ENCODE data around the gene MAPT. TPM values are rescaled to one million over a fixed set of nuclear protein-coding genes. Genes with fewer than 3 reads are reported as not detected.

Gene MAPT
- total and polyA plus RNA-seq, 4 donors = 48.2 to 446 (median 261) TPM

DNA sequence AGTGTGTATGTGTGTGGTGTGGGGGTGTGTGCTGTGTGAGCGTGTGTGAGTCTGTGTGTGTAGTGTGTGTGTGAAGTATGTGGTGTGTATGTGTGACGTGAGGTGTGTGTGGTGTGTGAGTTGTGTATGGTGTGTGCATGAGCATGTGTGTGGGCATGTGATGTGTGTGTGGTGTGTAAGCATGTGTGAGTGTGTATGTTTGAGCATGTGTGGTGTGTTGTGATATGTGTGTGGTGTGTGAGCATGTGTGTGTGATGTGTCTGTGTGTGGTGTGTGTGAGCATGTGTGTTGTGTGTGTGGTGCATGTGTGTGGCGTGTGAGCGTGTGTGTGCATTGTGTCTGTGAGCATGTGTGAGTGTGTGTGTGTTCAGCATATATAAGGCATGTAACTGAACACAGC, 20.9 kb downstream of the MAPT start:
- Histone ChIP-seq H3K27ac (ENCODE audit: low read depth, low read length) (no peak overlapping the region), H3K27me3 (ENCODE audit: control insufficient read depth, insufficient read depth, low read length) (no peaks in the 10 kb centered on the region), H3K9me3 (ENCODE audit: control insufficient read depth, insufficient read depth, low read length) (no peaks in the 10 kb centered on the region), H3K36me3 (ENCODE audit: control insufficient read depth, insufficient read depth, low read length) (peaks cover 20% of the 10 kb centered on the region), H3K4me1 (ENCODE audit: control insufficient read depth, insufficient read depth, low read length) (peaks cover 7% of the 10 kb centered on the region), H3K4me3 (ENCODE audit: low read depth, low read length) (no peak overlapping the region)
- DNase-seq (ENCODE audit: low read depth in 4 of 6, low spot score in 6 of 6) = no peak
- WGBS (ENCODE audit: insufficient coverage) = 98% methylated on average over 4 of the region's 4 CpGs

- DNase-seq (ENCODE audit: low read depth in 4 of 6, low spot score in 6 of 6) = no peak
- H3K9me3 ChIP-seq (ENCODE audit: control insufficient read depth, insufficient read depth, low read length) = no peaks in the 10 kb centered on the region
- H3K4me3 ChIP-seq (ENCODE audit: low read depth, low read length) = no peak overlapping the region
- peaks cover 5% of the 10 kb centered on the region for H3K4me1 ChIP-seq (ENCODE audit: control insufficient read depth, insufficient read depth, low read length)
- H3K27me3 ChIP-seq (ENCODE audit: control insufficient read depth, insufficient read depth, low read length) = no peaks in the 10 kb centered on the region
- no peak overlapping the region for H3K27ac ChIP-seq (ENCODE audit: low read depth, low read length)
- H3K36me3 ChIP-seq (ENCODE audit: control insufficient read depth, insufficient read depth, low read length) = peaks cover 22% of the 10 kb centered on the region
- 80% methylated on average over 7 of the region's 7 CpGs for WGBS (ENCODE audit: insufficient coverage)
Observed at GRCh38 chr17:45917081-45917480, 22.7 kb downstream of the MAPT start.

GRCh38 chr17:45918241-45918745, 23.9 kb downstream of the MAPT start:
- Histone ChIP-seq H3K9me3 (ENCODE audit: control insufficient read depth, insufficient read depth, low read length) (no peaks in the 10 kb centered on the region), H3K36me3 (ENCODE audit: control insufficient read depth, insufficient read depth, low read length) (peaks cover 24% of the 10 kb centered on the region), H3K4me3 (ENCODE audit: low read depth, low read length) (no peak overlapping the region), H3K27ac (ENCODE audit: low read depth, low read length) (no peak overlapping the region), H3K27me3 (ENCODE audit: control insufficient read depth, insufficient read depth, low read length) (no peaks in the 10 kb centered on the region), H3K4me1 (ENCODE audit: control insufficient read depth, insufficient read depth, low read length) (peaks cover 5% of the 10 kb centered on the region)
- WGBS (ENCODE audit: insufficient coverage) = 100% methylated on average over 2 of the region's 2 CpGs
- DNase-seq (ENCODE audit: low read depth in 4 of 6, low spot score in 6 of 6) = no peak

DNA sequence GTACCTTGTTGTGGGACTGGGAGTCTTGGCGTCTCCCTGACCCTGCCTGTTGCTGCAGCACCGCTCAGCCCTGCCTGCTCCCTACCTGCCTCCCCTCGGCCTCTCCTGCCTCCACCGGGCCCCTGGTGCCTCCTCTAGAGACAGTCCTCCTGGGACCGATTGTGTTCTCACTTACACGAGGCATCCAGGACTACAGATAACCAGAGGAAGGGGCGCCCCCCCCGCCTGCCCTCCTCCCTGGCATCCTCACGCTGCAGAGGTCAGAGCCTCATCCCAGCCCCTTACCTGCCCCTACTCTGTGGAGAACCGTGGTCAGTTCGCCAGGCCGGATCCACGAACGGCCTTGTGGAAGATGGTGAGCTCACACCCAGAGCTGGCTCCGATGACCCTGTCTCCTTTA, 24.8 kb downstream of the MAPT start:
- Histone ChIP-seq H3K36me3 (ENCODE audit: control insufficient read depth, insufficient read depth, low read length) (peaks cover 23% of the 10 kb centered on the region), H3K27ac (ENCODE audit: low read depth, low read length) (no peak overlapping the region), H3K27me3 (ENCODE audit: control insufficient read depth, insufficient read depth, low read length) (no peaks in the 10 kb centered on the region), H3K4me3 (ENCODE audit: low read depth, low read length) (no peak overlapping the region), H3K9me3 (ENCODE audit: control insufficient read depth, insufficient read depth, low read length) (no peaks in the 10 kb centered on the region), H3K4me1 (ENCODE audit: control insufficient read depth, insufficient read depth, low read length) (peaks cover 5% of the 10 kb centered on the region)
- DNase-seq (ENCODE audit: low read depth in 4 of 6, low spot score in 6 of 6) = no peak
- 83% methylated on average over 12 of the region's 15 CpGs for WGBS (ENCODE audit: insufficient coverage)

GRCh38 chr17:45920083-45920482, 25.7 kb downstream of the MAPT start:
- peaks cover 23% of the 10 kb centered on the region for H3K36me3 ChIP-seq (ENCODE audit: control insufficient read depth, insufficient read depth, low read length)
- no peaks in the 10 kb centered on the region for H3K27me3 ChIP-seq (ENCODE audit: control insufficient read depth, insufficient read depth, low read length)
- H3K9me3 ChIP-seq (ENCODE audit: control insufficient read depth, insufficient read depth, low read length) = no peaks in the 10 kb centered on the region
- no peak for DNase-seq (ENCODE audit: low read depth in 4 of 6, low spot score in 6 of 6)
- H3K27ac ChIP-seq (ENCODE audit: low read depth, low read length) = no peak overlapping the region
- WGBS (ENCODE audit: insufficient coverage) = 84% methylated on average over 9 of the region's 9 CpGs
- no peak overlapping the region for H3K4me3 ChIP-seq (ENCODE audit: low read depth, low read length)
- H3K4me1 ChIP-seq (ENCODE audit: control insufficient read depth, insufficient read depth, low read length) = peaks cover 9% of the 10 kb centered on the region

- H3K9me3 ChIP-seq (ENCODE audit: control insufficient read depth, insufficient read depth, low read length) = peaks cover 6% of the 10 kb centered on the region
- H3K36me3 ChIP-seq (ENCODE audit: control insufficient read depth, insufficient read depth, low read length) = peaks cover 16% of the 10 kb centered on the region
- DNase-seq (ENCODE audit: low read depth in 4 of 6, low spot score in 6 of 6) = peak in 1 of 6 donors; percentile 59
- peaks cover 9% of the 10 kb centered on the region for H3K4me1 ChIP-seq (ENCODE audit: control insufficient read depth, insufficient read depth, low read length)
- WGBS (ENCODE audit: insufficient coverage) = 43% methylated on average over 4 of the region's 7 CpGs
- H3K27me3 ChIP-seq (ENCODE audit: control insufficient read depth, insufficient read depth, low read length) = no peaks in the 10 kb centered on the region
- H3K27ac ChIP-seq (ENCODE audit: low read depth, low read length) = no peak overlapping the region
- H3K4me3 ChIP-seq (ENCODE audit: low read depth, low read length) = no peak overlapping the region
Observed at GRCh38 chr17:45923511-45924268, 29.3 kb downstream of the MAPT start.

GRCh38 chr17:45924332-45924820, 30.0 kb downstream of the MAPT start:
- Histone ChIP-seq H3K36me3 (ENCODE audit: control insufficient read depth, insufficient read depth, low read length) (peaks cover 11% of the 10 kb centered on the region), H3K4me1 (ENCODE audit: control insufficient read depth, insufficient read depth, low read length) (peaks cover 9% of the 10 kb centered on the region), H3K9me3 (ENCODE audit: control insufficient read depth, insufficient read depth, low read length) (peaks cover 6% of the 10 kb centered on the region), H3K27me3 (ENCODE audit: control insufficient read depth, insufficient read depth, low read length) (no peaks in the 10 kb centered on the region), H3K4me3 (ENCODE audit: low read depth, low read length) (no peak overlapping the region), H3K27ac (ENCODE audit: low read depth, low read length) (no peak overlapping the region)
- WGBS (ENCODE audit: insufficient coverage) = 75% methylated on average over 9 of the region's 10 CpGs
- no peak for DNase-seq (ENCODE audit: low read depth in 4 of 6, low spot score in 6 of 6)

DNA sequence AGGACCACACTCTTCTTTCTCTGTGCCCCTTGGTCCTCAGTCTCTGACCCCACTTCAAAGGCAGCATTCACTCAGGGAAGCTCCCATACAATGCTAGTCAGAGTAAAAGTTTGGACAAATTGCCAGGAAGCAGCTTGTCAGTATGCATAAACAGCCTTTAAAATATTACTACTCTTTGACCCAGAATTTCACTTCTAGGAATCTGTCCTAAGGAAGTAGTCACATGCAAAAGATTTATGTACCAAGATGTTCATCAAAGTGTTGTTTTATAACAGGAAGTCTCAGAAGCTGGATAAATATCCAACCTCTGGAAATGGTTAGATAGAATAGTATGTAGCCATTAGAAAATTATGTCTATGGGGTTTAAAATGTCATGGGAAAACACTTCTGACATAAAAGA, 31.0 kb downstream of the MAPT start:
- H3K4me3 ChIP-seq (ENCODE audit: low read depth, low read length) = no peak overlapping the region
- H3K36me3 ChIP-seq (ENCODE audit: control insufficient read depth, insufficient read depth, low read length) = peaks cover 8% of the 10 kb centered on the region
- H3K27me3 ChIP-seq (ENCODE audit: control insufficient read depth, insufficient read depth, low read length) = no peaks in the 10 kb centered on the region
- peaks cover 9% of the 10 kb centered on the region for H3K4me1 ChIP-seq (ENCODE audit: control insufficient read depth, insufficient read depth, low read length)
- H3K9me3 ChIP-seq (ENCODE audit: control insufficient read depth, insufficient read depth, low read length) = peaks cover 6% of the 10 kb centered on the region
- H3K27ac ChIP-seq (ENCODE audit: low read depth, low read length) = no peak overlapping the region
- no peak for DNase-seq (ENCODE audit: low read depth in 4 of 6, low spot score in 6 of 6)

- Histone ChIP-seq H3K4me3 (ENCODE audit: low read depth, low read length) (no peak overlapping the region), H3K27ac (ENCODE audit: low read depth, low read length) (no peak overlapping the region), H3K4me1 (ENCODE audit: control insufficient read depth, insufficient read depth, low read length) (peaks cover 9% of the 10 kb centered on the region), H3K36me3 (ENCODE audit: control insufficient read depth, insufficient read depth, low read length) (peaks cover 6% of the 10 kb centered on the region), H3K9me3 (ENCODE audit: control insufficient read depth, insufficient read depth, low read length) (peaks cover 6% of the 10 kb centered on the region), H3K27me3 (ENCODE audit: control insufficient read depth, insufficient read depth, low read length) (no peaks in the 10 kb centered on the region)
- 92% methylated on average over 4 of the region's 4 CpGs for WGBS (ENCODE audit: insufficient coverage)
- DNase-seq (ENCODE audit: low read depth in 4 of 6, low spot score in 6 of 6) = no peak
Observed at GRCh38 chr17:45927247-45927646, 32.9 kb downstream of the MAPT start.

GRCh38 chr17:45929344-45929743, 35.0 kb downstream of the MAPT start:
- Histone ChIP-seq H3K36me3 (ENCODE audit: control insufficient read depth, insufficient read depth, low read length) (peaks cover 3% of the 10 kb centered on the region), H3K9me3 (ENCODE audit: control insufficient read depth, insufficient read depth, low read length) (peaks cover 6% of the 10 kb centered on the region), H3K4me3 (ENCODE audit: low read depth, low read length) (no peak overlapping the region), H3K4me1 (ENCODE audit: control insufficient read depth, insufficient read depth, low read length) (peaks cover 4% of the 10 kb centered on the region), H3K27ac (ENCODE audit: low read depth, low read length) (no peak overlapping the region), H3K27me3 (ENCODE audit: control insufficient read depth, insufficient read depth, low read length) (no peaks in the 10 kb centered on the region)
- DNase-seq (ENCODE audit: low read depth in 4 of 6, low spot score in 6 of 6) = no peak
- no CpG with 5 or more reads among the region's 1 CpG for WGBS (ENCODE audit: insufficient coverage)
